NB4 (cell line): Measurements from ENCODE around the gene ENPP1.

Experiments
- DNase-seq: peaks from one replicate; pipeline ENCODE4 v3.0.0; 2010; ENCODE audit warnings: low read depth
- H3K4me3 ChIP-seq: one replicate; pipeline ENCODE4 v1.5.1; 2011; ENCODE audit warnings: mild to moderate bottlenecking, low read depth, low read length, moderate library complexity
- CTCF ChIP-seq: IDR thresholded peaks from one replicate; pipeline ENCODE4 v1.5.1; 2012; ENCODE audit warnings: low read depth, low read length
- MAX ChIP-seq: IDR thresholded peaks from 2 replicates; pipeline ENCODE4 v1.6.1; 2011; ENCODE audit warnings: low read depth, low read length
- MYC ChIP-seq: IDR thresholded peaks from 2 replicates; pipeline ENCODE4 v1.6.1; 2011; ENCODE audit warnings: low read depth, low read length
- POLR2A ChIP-seq: IDR thresholded peaks from 2 replicates; pipeline ENCODE4 v1.6.1; 2011; ENCODE audit warnings: mild to moderate bottlenecking; ENCODE audit not compliant: insufficient read length; ENCODE audit errors: extremely low read depth

The ENPP1 gene

GRCh38 chr6:131807644-131808459, at the start of gene ENPP1:
Gene ENPP1 (plus strand): TSS chr6:131808020. CDS start chr6:131808036, 16 bp downstream.
- TF ChIP-seq MAX (no peak), MYC (no peak), CTCF (no peak), POLR2A (no peak)
- DNase-seq = no peak
- H3K4me3 ChIP-seq = no peak within 1 kb of the TSS

GRCh38 chr6:131758920-131759319, 48.9 kb upstream of the ENPP1 start:
- TF ChIP-seq MAX (no peak), CTCF (no peak), MYC (no peak), POLR2A (no peak)
- H3K4me3 ChIP-seq = no peak overlapping the region
- DNase-seq = no peak

- TF ChIP-seq MAX = no peak
- TF ChIP-seq CTCF = no peak
- no peak for TF ChIP-seq MYC
- TF ChIP-seq POLR2A = no peak
- DNase-seq = no peak
- no peak overlapping the region for H3K4me3 ChIP-seq
Measured at GRCh38 chr6:131761060-131761761, 46.6 kb upstream of the ENPP1 start.

GRCh38 chr6:131761762-131762067, 46.1 kb upstream of the ENPP1 start:
- H3K4me3 ChIP-seq = no peak overlapping the region
- TF ChIP-seq MYC = no peak
- TF ChIP-seq POLR2A = no peak
- TF ChIP-seq MAX = no peak
- TF ChIP-seq CTCF = no peak
- DNase-seq = no peak

- TF ChIP-seq POLR2A (no peak), MAX (no peak), CTCF (no peak)
- DNase-seq = no peak
- no peak overlapping the region for H3K4me3 ChIP-seq
Measured at GRCh38 chr6:131762984-131763383, 44.8 kb upstream of the ENPP1 start.
